Subcutaneous abdominal adipose tissue (tissue), 5 donors: ENCODE data around the gene PRKCZ.

ENCODE experiments used
- H3K27ac ChIP-seq: one replicate; pipeline ENCODE4 v1.7.0; 2013; ENCODE audit warnings: low read depth, mild to moderate bottlenecking, inconsistent platforms, low read length, moderate library complexity
- H3K27me3 ChIP-seq, 5 donors: one replicate each; pipeline ENCODE4 v1.7.0; 2013; ENCODE audit warnings: low read length in 5 of 5, inconsistent platforms in 1 of 5; ENCODE audit not compliant: control insufficient read depth in 5 of 5, insufficient read depth in 4 of 5
- H3K36me3 ChIP-seq, 5 donors: one replicate each; pipeline ENCODE4 v1.7.0; 2013; ENCODE audit warnings: low read length in 5 of 5; ENCODE audit not compliant: control insufficient read depth in 5 of 5, insufficient read depth in 5 of 5
- H3K4me1 ChIP-seq, 5 donors: one replicate each; pipeline ENCODE4 v1.7.0; 2013; ENCODE audit warnings: low read length in 5 of 5, mild to moderate bottlenecking in 3 of 5, moderate library complexity in 1 of 5; ENCODE audit not compliant: control insufficient read depth in 5 of 5, insufficient read depth in 5 of 5
- H3K4me3 ChIP-seq, 5 donors: one replicate each; pipeline ENCODE4 v1.7.0; 2013; ENCODE audit warnings: low read length in 5 of 5, low read depth in 1 of 5
- H3K9ac ChIP-seq, 5 donors: one replicate each; pipeline ENCODE4 v1.7.0; 2013; ENCODE audit warnings: low read length in 5 of 5, mild to moderate bottlenecking in 4 of 5, moderate library complexity in 3 of 5
- H3K9me3 ChIP-seq, 5 donors: one replicate each; pipeline ENCODE4 v1.7.0; 2013; ENCODE audit warnings: low read length in 5 of 5; ENCODE audit not compliant: control insufficient read depth in 5 of 5
- donor health status: healthy.
- donor health status: healthy.
- donor health status: healthy.
- donor health status: healthy.
- donor health status: healthy.

The PRKCZ gene

GRCh38 chr1:2081326-2081885 lies 31.2 kb downstream of the PRKCZ start:
- Histone ChIP-seq H3K4me1 (no peaks in the 10 kb centered on the region), H3K9me3 (peaks cover 5 to 37% (median 29%) of the 10 kb centered on the region in 5 donors), H3K27ac (no peak overlapping the region), H3K4me3 (no peak overlapping the region), H3K9ac (no peak overlapping the region), H3K27me3 (peaks cover 0 to 20% (median 5%) of the 10 kb centered on the region in 5 donors), H3K36me3 (no peaks in the 10 kb centered on the region)

GRCh38 chr1:2082064-2082463 lies 31.9 kb downstream of the PRKCZ start:
- no peak overlapping the region for H3K4me3 ChIP-seq
- H3K27ac ChIP-seq = no peak overlapping the region
- peaks cover 3 to 31% (median 25%) of the 10 kb centered on the region in 5 donors for H3K9me3 ChIP-seq
- no peaks in the 10 kb centered on the region for H3K4me1 ChIP-seq
- no peaks in the 10 kb centered on the region for H3K36me3 ChIP-seq
- H3K27me3 ChIP-seq = peaks cover 2 to 20% (median 5%) of the 10 kb centered on the region in 5 donors
- no peak overlapping the region for H3K9ac ChIP-seq

GRCh38 chr1:2083666-2084065 lies 33.5 kb downstream of the PRKCZ start:
- H3K4me3 ChIP-seq = no peak overlapping the region
- H3K9ac ChIP-seq = no peak overlapping the region
- peaks cover 5 to 24% (median 17%) of the 10 kb centered on the region in 5 donors for H3K27me3 ChIP-seq
- no peaks in the 10 kb centered on the region for H3K36me3 ChIP-seq
- no peaks in the 10 kb centered on the region for H3K4me1 ChIP-seq
- H3K9me3 ChIP-seq = peaks cover 2 to 15% (median 9%) of the 10 kb centered on the region in 5 donors
- H3K27ac ChIP-seq = no peak overlapping the region

GRCh38 chr1:2084306-2084705 lies 34.1 kb downstream of the PRKCZ start:
- Histone ChIP-seq H3K27ac (no peak overlapping the region), H3K9ac (no peak overlapping the region)

GRCh38 chr1:2085080-2085479 lies 34.9 kb downstream of the PRKCZ start:
- Histone ChIP-seq H3K4me3 (no peak overlapping the region), H3K4me1 (no peaks in the 10 kb centered on the region), H3K9ac (no peak overlapping the region), H3K36me3 (no peaks in the 10 kb centered on the region), H3K27ac (no peak overlapping the region), H3K9me3 (peaks cover 0 to 3% (median 0%) of the 10 kb centered on the region in 5 donors), H3K27me3 (peaks cover 5 to 29% (median 17%) of the 10 kb centered on the region in 5 donors)

More at GRCh38 chr1:2084306-2084705, 34.1 kb downstream of the PRKCZ start:
- Histone ChIP-seq H3K9me3 (peaks cover 0 to 10% (median 5%) of the 10 kb centered on the region in 5 donors), H3K36me3 (no peaks in the 10 kb centered on the region), H3K4me3 (no peak overlapping the region), H3K4me1 (no peaks in the 10 kb centered on the region), H3K27me3 (peaks cover 5 to 27% (median 17%) of the 10 kb centered on the region in 5 donors)

- H3K9ac ChIP-seq = no peak overlapping the region
- no peaks in the 10 kb centered on the region for H3K4me1 ChIP-seq
These were observed 36.4 kb downstream of the PRKCZ start for GRCh38 chr1:2086446-2087078.

GRCh38 chr1:2087766-2088165 lies 37.6 kb downstream of the PRKCZ start:
- Histone ChIP-seq H3K4me1 (no peaks in the 10 kb centered on the region), H3K9ac (no peak overlapping the region), H3K36me3 (no peaks in the 10 kb centered on the region), H3K27me3 (peaks cover 9 to 32% (median 21%) of the 10 kb centered on the region in 5 donors), H3K9me3 (no peaks in the 10 kb centered on the region), H3K27ac (no peak overlapping the region), H3K4me3 (no peak overlapping the region)

More at GRCh38 chr1:2086446-2087078, 36.4 kb downstream of the PRKCZ start:
- no peaks in the 10 kb centered on the region for H3K36me3 ChIP-seq
- H3K27ac ChIP-seq = no peak overlapping the region
- H3K4me3 ChIP-seq = no peak overlapping the region
- H3K27me3 ChIP-seq = peaks cover 9 to 32% (median 21%) of the 10 kb centered on the region in 5 donors
- peaks cover 0 to 3% (median 0%) of the 10 kb centered on the region in 5 donors for H3K9me3 ChIP-seq

GRCh38 chr1:2088458-2088857 lies 38.2 kb downstream of the PRKCZ start:
- H3K36me3 ChIP-seq = no peaks in the 10 kb centered on the region
- H3K9me3 ChIP-seq = no peaks in the 10 kb centered on the region
- H3K9ac ChIP-seq = no peak overlapping the region
- H3K4me3 ChIP-seq = no peak overlapping the region
- no peaks in the 10 kb centered on the region for H3K4me1 ChIP-seq
- peaks cover 9 to 29% (median 21%) of the 10 kb centered on the region in 5 donors for H3K27me3 ChIP-seq
- no peak overlapping the region for H3K27ac ChIP-seq

GRCh38 chr1:2089051-2089450 lies 38.8 kb downstream of the PRKCZ start:
- Histone ChIP-seq H3K4me3 (no peak overlapping the region), H3K36me3 (no peaks in the 10 kb centered on the region), H3K9me3 (no peaks in the 10 kb centered on the region), H3K27ac (no peak overlapping the region), H3K9ac (no peak overlapping the region), H3K27me3 (peaks cover 9 to 29% (median 21%) of the 10 kb centered on the region in 5 donors), H3K4me1 (no peaks in the 10 kb centered on the region)

GRCh38 chr1:2090216-2090890 lies 40.1 kb downstream of the PRKCZ start:
- no peak overlapping the region for H3K27ac ChIP-seq
- H3K9ac ChIP-seq = no peak overlapping the region
- H3K4me3 ChIP-seq = no peak overlapping the region
- H3K4me1 ChIP-seq = no peaks in the 10 kb centered on the region
- H3K9me3 ChIP-seq = no peaks in the 10 kb centered on the region
- peaks cover 4 to 24% (median 21%) of the 10 kb centered on the region in 5 donors for H3K27me3 ChIP-seq
- H3K36me3 ChIP-seq = no peaks in the 10 kb centered on the region
